NCI-H446 (cell line): Measurements from ENCODE around the gene BCOR.

Source experiments
- DNase-seq, 2 experiments: peaks; one replicate each; lab custom pipeline; 2025; lab: John Stamatoyannopoulos, UW

The BCOR gene

DNA sequence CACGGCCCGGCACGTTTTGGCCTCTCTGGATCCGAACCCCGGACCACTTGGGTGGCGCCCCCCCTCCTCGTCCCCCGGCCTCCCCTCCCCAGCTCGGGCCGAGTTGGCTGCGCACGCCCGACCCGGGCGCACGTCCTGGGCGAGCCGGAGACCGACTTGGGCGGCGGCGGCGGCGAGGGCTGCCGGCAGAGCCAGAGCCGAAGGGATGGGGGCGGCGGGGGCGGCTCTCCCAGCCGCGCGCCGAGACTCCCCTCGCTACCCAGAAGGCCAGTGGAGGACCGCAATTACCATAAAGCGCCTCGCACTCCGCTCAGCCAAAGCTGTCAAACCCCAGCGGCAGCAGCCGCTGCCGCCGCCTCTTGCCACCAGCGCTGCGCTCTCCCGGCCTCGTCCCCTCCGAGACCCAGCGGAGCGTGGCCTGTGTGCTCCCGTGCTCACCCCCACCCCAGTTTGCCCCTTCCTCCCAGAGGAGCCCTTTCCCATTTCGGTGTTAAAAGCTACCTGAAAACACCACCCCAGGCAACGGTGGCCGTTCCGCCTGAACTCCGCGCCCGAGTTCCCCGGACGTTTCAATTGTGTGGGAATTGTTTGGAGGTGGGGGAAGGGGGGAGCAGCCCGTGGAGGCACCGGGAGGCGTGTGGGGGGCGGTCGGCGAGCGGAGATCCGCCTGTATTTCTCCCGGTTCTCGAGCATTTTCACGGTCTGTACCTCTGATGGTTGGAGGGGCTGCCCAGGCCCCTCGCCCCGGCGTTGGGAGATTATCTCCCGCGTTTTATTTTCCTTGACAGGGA lies 701 bp upstream of the BCOR start:
- peak; percentile 37 to 68 for DNase-seq

DNA sequence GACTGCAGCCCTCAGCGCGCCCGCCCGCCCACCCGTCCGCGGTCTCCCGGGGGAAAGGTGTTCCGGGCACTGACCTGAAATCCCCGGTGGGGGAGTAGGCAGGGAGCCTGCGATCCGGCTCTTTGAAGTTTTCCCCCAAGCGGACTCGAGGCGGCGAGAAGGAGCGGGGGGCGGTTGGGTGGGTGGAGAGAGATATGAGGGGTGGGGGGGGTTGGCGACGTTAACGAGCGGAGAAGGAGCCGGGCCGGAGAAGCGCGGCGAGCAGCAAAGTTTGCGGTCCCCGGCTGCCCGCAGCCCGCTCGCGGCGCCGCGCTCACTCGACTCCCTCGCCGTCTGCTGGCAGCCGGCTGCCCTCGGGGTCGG lies 636 bp downstream of the BCOR start:
- peak in 1 of 2 experiments; percentile 32 for DNase-seq

DNA sequence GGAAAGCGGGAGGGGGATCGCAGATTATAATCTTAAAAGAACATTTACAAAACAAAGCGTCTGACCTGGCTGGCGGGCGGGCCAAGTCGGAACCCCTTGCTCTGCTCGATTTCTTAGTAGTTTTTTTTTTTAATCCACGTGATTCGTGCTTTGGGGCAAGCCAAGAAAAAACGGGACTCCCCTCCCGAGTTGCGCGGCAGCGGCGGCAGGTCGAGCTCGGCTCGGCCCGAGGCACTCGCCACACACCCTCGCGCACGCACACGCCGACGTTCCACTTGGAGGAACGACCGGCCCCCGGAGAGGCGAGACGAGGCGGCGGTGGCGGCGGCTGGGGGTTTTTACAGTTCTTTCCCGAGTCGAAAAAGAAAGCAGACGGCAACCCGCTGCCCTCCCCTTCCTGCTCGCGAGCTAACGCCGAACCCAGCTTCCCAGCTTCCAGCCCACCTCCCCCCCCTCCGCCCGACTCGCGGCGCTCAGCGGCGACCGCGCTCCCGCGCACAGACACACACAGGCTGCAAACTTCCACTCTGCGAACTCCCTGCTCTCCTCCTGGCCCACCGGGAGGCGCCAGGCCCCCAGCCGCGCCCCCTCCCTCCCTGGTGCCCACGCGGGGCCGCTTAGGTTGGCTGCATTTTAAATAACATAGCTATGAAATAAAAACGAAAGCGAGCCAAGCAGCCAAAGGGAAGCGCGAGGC lies 1.2 kb downstream of the BCOR start:
- peak in 1 of 2 experiments; percentile 36 for DNase-seq

- DNase-seq, result no peak
These were observed 2.0 kb downstream of the BCOR start for GRCh38 chrX:40095583-40096394.

DNA sequence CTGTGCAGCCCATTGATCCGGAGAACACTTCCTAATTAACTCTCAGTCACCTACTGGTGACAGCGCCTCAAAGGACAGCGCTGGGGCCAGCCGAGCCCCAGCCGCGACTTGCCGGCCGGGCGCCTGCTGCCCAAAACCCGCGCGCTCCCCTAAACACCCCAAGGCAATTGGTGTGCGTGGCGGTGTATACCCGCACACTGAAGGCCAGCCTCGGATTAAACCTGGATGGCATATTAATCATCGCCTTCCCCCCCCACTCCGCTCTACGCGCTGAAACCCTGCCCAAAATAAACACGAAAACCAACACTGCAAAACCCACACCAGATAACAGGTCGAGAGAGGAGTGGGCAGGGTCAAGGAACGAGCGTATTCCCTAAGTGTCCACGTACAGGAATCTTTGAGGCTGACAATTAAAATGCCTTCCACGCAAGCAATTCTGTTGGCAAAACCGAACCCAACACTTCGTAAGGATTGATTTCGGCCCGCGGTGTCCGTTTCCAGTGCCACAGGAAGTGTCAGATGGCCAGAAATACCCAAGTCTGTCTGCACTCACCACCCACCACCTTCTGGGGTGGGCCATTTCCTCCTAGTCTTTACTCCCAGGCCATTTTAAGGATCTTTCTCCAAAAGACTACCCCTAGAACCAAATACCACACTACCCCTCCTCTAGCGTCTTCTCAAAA lies 2.7 kb downstream of the BCOR start:
- DNase-seq, result no peak

- DNase-seq, result no peak
These were observed 3.5 kb downstream of the BCOR start for GRCh38 chrX:40094041-40094899.

DNA sequence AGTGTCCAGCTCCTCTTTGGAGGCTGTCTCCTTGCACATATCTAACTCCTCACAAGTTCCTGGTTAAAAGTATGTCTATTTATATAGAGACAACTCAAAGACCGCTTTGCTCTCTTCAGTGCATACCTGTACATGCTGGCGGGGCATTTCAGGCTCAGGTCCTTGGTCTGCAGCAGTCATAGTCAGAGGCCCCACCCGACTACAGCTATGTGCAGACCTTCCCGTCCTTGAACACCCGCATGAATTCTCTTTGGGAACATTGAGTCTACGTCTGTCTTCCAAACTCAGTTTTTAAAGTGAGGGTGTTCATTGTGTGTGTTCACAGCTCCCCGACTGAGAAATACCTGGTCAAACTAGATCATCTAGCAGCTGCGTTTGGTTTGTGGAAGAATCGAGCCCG lies 4.2 kb downstream of the BCOR start:
- DNase-seq, result no peak

- DNase-seq, result no peak
These were observed 4.8 kb downstream of the BCOR start for GRCh38 chrX:40092808-40093435.

DNA sequence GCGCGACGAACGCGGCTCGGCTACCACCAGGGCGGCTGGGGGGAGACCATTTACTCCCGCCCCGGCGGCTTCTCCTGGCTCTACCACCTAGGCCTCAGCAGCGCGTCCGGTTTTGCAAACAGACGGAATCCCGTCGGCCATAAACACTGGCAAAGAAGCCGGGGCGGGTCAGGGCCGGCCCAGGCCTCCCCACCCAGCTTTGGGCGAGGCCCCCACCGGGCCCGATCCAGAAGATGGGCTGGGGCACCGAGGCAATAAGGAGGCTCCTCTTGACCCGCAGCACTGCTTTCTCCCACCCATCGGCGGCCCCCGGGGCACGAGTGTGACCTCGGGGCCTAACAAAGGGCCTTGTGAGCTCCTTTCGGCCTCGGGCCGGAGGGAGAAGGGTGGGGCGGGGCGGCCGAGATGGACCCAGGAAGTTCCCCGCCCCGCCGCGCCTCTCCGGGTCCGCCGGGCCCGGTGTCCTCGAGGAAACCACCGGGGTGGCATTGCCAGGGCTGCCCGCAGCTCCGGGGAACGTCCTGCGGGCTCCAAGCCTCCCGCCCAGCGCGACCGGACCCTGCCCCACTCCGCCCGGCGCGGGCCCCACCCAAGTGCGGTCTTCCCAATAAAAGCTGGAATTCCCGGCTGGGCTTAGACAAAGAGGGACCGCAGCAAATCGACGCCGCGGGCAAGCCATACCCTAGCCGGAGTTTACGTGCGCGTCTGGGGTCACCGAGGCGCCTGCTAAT lies 5.9 kb downstream of the BCOR start:
- no peak for DNase-seq

- DNase-seq, result no peak
These were observed 6.8 kb downstream of the BCOR start for GRCh38 chrX:40090961-40091360.

- no peak for DNase-seq
These were observed 7.5 kb downstream of the BCOR start for GRCh38 chrX:40090050-40090804.

DNA sequence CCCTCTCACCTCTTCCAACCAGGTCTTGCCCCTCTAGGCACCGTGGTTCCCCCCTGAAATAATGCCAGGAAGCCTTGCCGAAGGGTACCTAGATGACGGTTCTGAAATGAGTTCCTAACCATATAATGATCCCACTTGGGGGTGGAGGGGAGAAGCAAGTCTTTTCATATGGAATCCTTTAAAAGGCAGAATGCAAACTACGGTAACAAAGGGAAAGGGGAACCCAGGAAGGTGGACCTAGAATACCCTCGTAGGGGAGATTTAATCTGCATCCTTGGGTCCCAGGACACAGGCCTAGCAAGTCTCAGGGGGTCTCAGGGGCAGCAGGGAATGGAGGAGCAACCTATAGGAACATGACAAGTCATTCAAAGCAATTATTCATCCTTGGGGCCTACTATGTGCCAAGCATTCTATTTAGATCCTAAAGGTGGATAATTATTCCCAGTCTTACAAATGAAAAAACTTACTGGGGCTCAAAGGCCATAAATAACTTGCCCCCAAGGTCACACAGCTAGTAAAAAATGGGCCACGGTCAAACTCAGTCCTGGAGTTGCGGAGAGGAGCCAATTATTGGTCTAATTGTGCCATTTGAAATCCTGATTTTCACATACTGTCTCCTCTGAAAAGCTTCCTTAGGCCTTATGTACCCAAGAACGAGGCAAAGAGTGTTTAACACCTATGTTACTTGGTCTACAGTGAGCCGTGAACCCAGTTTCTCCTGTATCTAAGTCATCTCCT lies 8.8 kb downstream of the BCOR start:
- no peak for DNase-seq

- no peak for DNase-seq
These were observed 9.5 kb downstream of the BCOR start for GRCh38 chrX:40088299-40088625.

DNA sequence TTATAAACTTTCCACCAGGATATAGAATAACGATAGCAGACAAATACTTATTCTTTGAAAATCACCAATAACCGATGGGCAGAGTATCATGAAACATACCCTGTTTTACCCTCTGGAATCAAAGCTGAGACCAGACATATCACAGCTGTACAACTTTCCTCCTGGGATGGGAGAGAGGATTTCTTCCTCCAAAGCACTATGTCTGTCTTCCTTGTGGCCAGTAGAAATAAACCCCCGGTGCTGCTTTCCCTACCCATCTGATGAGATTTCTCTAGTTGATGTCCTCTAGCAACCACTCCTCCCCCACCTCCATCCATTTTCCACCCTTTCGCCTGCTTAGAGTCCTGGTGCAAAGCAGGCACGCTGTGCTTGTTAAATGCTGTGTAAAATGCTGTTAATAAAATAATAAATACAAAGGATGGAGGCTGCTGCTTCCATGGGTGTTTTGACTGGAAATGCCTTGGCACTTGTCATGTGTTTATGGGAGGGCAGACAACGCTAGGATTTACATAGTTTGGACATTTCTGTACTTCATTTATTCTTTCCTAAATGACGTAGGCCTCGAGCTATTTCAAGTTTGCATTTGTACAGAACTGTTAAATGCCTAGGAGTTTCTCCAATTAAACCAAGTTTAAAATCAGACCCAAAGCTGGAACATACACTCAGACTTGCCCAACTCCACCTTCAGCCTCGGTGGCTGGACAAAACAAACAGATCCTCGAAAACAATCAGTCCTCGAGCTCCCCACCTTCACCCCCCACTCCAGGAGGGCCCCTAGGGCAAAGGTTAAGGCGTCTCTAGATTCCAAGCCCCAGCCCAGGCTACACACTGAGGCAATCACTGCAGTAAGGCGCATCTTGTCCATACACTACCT lies 10.1 kb downstream of the BCOR start:
- DNase-seq, result no peak

DNA sequence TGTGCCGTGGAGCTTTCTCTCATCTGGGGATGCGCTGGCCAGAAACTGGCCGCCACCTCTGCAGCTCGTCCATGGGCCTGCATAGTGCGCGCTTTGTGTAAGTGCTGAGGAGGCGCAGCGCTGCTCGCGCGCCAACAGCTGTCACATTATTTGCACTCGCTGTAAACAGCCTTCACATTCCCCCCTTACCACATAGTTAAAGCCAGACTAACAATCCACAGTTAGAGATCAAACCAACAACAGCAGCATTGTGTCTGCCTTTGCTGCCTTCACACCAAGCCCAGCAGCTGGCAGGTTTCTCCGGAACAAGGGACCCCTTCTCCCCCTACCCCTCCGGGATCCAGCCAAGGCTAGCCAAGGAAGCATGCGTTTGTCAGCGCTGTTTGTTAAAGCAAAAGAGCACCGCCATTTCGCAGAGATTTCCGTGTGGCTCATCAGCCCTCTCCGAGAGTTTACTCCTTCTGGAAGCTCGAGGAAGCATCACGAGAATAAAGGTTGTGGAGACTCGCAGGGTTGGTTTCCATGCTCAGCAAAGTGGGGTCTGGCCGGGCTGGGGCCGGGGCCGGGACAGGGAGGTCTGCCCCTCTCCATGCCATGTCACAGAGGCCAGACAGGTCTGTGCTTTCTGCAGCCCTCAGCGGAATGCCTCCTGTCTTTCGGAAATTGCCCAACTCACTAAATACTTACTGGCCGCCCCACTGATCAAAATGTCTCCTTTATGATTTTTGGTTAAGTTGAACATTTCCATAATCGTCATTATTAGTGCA lies 11.0 kb downstream of the BCOR start:
- no peak for DNase-seq

- peak in 1 of 2 experiments; percentile 1 for DNase-seq
These were observed 12.0 kb downstream of the BCOR start for GRCh38 chrX:40085714-40086113.

- no peak for DNase-seq
These were observed 12.6 kb downstream of the BCOR start for GRCh38 chrX:40085102-40085551.
